ENCODE results near the gene FIGLA.

Gene FIGLA

GRCh38 chr2:70735071-70735470 is 55.4 kb downstream of the FIGLA start:
- no peak overlapping the region for H3K4me3 ChIP-seq (ENCODE audit: low read depth, low read length)
- TF ChIP-seq, protein P1, sequence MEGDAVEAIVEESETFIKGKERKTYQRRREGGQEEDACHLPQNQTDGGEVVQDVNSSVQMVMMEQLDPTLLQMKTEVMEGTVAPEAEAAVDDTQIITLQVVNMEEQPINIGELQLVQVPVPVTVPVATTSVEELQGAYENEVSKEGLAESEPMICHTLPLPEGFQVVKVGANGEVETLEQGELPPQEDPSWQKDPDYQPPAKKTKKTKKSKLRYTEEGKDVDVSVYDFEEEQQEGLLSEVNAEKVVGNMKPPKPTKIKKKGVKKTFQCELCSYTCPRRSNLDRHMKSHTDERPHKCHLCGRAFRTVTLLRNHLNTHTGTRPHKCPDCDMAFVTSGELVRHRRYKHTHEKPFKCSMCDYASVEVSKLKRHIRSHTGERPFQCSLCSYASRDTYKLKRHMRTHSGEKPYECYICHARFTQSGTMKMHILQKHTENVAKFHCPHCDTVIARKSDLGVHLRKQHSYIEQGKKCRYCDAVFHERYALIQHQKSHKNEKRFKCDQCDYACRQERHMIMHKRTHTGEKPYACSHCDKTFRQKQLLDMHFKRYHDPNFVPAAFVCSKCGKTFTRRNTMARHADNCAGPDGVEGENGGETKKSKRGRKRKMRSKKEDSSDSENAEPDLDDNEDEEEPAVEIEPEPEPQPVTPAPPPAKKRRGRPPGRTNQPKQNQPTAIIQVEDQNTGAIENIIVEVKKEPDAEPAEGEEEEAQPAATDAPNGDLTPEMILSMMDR (IDR thresholded peaks at IDR 0.05; ENCODE audit: borderline replicate concordance, insufficient read depth, low read depth, low read length) = no peak

GRCh38 chr2:70733646-70734180 is 56.7 kb downstream of the FIGLA start:
- TF ChIP-seq, protein P1 (IDR thresholded peaks at IDR 0.05; ENCODE audit: borderline replicate concordance, insufficient read depth, low read depth, low read length) = no peak
- H3K4me3 ChIP-seq (ENCODE audit: low read depth, low read length) = no peak overlapping the region

DNA sequence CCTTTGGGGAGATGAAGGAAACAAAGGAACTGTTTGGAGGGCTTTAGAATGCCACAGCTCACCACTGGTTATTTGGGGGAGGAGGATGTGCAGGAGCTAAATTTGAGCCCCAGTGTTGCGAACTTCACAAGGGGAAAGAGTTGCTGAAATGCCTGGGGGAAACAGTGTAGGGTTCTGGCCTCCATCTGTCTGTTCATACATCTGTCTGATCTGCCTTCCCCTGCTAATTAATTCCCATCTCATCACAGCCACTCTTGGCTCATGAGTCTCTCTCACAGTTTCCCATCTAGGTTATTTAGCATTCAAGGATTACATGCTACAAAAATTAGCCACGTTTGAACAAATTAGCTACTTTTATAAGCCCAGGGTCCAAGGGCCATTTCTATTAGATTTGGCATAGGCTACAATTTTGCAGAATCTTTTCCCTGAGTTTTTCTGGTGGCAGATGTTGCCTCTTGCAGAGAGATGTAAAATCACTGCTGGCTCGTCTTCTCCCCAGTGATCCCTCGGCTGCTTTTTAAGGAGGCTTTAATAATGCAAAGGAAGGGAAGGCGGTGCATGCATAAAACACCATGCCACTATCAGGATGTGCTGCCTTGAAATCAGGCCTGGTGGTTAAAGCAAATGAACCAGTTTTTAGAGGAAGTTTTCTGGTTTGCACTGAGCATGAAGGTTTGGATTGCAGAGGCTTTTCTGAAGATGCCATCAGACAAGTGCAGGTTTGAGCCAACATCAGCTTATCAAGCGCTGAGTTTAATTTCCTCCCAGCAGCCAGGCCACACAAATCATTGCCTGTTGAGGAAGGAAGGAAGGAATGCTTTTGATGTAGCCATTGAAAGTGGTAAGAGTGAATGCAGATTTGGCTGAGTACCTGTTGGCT is 57.4 kb downstream of the FIGLA start:
- TF ChIP-seq, protein P1 (IDR thresholded peaks at IDR 0.05; ENCODE audit: borderline replicate concordance, insufficient read depth, low read depth, low read length) = no peak
- no peak overlapping the region for H3K4me3 ChIP-seq (ENCODE audit: low read depth, low read length)

DNA sequence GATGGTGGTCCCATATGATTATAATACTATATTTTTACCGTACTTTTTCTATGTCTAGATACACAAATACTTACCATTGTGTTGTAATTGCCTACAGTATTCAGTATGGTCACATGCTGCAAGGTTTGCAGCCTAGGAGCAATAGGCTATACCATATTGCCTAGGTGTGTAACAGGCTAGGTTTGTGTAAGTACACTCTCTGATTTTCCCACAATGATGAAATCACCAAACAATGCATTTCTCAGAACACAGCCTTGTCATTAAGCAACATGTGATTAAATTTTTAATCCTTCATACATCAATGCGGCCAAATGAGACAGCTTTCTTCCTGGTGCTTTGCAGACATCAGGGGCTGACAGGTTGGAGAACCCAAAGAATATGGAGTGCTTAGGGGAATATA is 59.7 kb downstream of the FIGLA start:
- H3K4me3 ChIP-seq (ENCODE audit: low read depth, low read length) = no peak overlapping the region
- TF ChIP-seq, protein P1 (IDR thresholded peaks at IDR 0.05; ENCODE audit: borderline replicate concordance, insufficient read depth, low read depth, low read length) = no peak

- H3K4me3 ChIP-seq (ENCODE audit: low read depth, low read length) = no peak overlapping the region
- TF ChIP-seq, protein P1 (IDR thresholded peaks at IDR 0.05; ENCODE audit: borderline replicate concordance, insufficient read depth, low read depth, low read length) = no peak
These were observed 60.8 kb downstream of the FIGLA start for GRCh38 chr2:70729647-70730046.

DNA sequence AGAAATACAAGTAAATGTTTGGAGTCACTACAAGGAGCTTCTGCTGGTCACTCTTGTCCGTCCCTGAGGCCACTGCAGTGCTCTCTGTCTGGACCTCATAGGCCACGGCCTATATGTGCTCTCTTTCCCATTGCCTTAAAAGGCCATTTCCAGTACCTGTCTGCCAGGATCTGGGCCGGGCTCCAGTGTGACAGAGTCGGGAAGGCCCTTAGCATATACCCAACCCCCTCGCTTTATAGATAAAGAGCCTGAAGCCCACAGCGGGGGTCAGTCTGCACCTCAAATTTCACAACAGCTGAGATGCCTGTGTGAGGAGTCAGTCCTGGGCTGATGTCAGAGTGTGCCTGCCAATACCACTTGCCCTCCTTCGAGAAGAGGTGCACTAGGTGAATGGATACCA is 62.3 kb downstream of the FIGLA start:
- no peak overlapping the region for H3K4me3 ChIP-seq (ENCODE audit: low read depth, low read length)
- TF ChIP-seq, protein P1 (IDR thresholded peaks at IDR 0.05; ENCODE audit: borderline replicate concordance, insufficient read depth, low read depth, low read length) = no peak

Measured in GM12875 (cell line).